ENCODE results near the gene DYDC1.

The DYDC1 gene

DNA sequence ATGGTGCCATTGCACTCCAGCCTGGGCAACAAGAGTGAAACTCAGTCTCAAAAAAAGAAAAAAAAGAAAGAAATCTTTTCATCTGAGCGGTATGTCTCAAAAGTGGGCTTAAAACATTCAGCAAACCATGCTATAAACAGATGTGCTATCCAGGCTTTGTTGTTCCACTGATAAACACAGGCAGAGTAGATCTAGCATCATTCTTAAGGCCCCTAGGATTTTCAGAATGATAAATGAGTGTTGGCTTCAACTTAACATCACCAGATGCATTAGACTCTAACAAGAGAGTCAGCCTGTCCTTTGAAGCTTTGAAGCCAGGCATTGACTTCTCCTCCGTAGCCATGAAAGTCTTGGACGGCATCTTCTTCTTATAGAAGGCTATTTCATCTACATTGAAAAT is 23.1 kb upstream of the DYDC1 start:
- H3K79me2 ChIP-seq (ENCODE audit: control insufficient read depth, low read length), result no peaks in the 10 kb centered on the region
- peaks cover 8% of the 10 kb centered on the region; the same call in 1 of the 2 replicates for H3K27me3 ChIP-seq (ENCODE audit: control insufficient read depth, low read length)
- peaks cover 4% of the 10 kb centered on the region; the same call in 1 of the 2 replicates for H3K4me1 ChIP-seq (ENCODE audit: control insufficient read depth, low read length)
- no peaks in the 10 kb centered on the region for H3K36me3 ChIP-seq (ENCODE audit: control insufficient read depth, low read length)
- no peak overlapping the region for H3K27ac ChIP-seq (ENCODE audit: low read depth, low read length)
- no peaks in the 10 kb centered on the region for H3F3A ChIP-seq (ENCODE audit: control insufficient read depth, insufficient read depth)
- no peak overlapping the region for H3K4me2 ChIP-seq (ENCODE audit: low read length)
- H4K20me1 ChIP-seq (ENCODE audit: control insufficient read depth, insufficient read depth, low read depth, low read length), result no peaks in the 10 kb centered on the region
- TF ChIP-seq, protein P1, sequence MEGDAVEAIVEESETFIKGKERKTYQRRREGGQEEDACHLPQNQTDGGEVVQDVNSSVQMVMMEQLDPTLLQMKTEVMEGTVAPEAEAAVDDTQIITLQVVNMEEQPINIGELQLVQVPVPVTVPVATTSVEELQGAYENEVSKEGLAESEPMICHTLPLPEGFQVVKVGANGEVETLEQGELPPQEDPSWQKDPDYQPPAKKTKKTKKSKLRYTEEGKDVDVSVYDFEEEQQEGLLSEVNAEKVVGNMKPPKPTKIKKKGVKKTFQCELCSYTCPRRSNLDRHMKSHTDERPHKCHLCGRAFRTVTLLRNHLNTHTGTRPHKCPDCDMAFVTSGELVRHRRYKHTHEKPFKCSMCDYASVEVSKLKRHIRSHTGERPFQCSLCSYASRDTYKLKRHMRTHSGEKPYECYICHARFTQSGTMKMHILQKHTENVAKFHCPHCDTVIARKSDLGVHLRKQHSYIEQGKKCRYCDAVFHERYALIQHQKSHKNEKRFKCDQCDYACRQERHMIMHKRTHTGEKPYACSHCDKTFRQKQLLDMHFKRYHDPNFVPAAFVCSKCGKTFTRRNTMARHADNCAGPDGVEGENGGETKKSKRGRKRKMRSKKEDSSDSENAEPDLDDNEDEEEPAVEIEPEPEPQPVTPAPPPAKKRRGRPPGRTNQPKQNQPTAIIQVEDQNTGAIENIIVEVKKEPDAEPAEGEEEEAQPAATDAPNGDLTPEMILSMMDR (IDR thresholded peaks at IDR 0.05; ENCODE audit: low read depth, low read length, poor library complexity, severe bottlenecking), result no peak
- TF ChIP-seq EZH2phosphoT487 (IDR thresholded peaks at IDR 0.05; ENCODE audit: borderline replicate concordance, low read length), result no peak
- H3K9me2 ChIP-seq (replicated peaks; ENCODE audit: control insufficient read depth, low read length), result no peaks in the 10 kb centered on the region
- no peak overlapping the region for H3K4me3 ChIP-seq (ENCODE audit: low read length)
- H3K9me3 ChIP-seq (ENCODE audit: control insufficient read depth, insufficient read depth, low read length), result no peaks in the 10 kb centered on the region

DNA sequence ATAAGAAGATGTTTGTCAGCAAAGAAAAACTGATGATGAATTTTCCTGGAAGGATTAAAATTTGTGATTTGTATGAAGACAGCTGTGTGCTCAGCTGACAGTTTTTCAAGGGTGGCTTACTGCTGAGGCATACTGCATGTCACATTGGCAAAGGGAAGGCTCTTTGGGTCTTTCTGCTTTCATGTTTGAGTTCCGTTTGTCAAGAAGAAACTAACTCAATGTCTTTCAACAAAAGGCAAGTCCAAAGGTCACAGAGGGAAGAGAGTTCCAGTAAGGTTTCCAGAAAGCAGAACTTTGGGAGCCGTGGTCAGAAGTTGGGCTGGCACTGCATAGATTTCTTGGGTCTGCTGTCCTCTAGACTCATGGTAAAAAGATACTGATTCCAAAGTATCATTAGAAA is 16.9 kb upstream of the DYDC1 start:
- Histone ChIP-seq H3K4me1 (ENCODE audit: control insufficient read depth, low read length) (peaks cover 3% of the 10 kb centered on the region; the same call in 1 of the 2 replicates), H3F3A (ENCODE audit: control insufficient read depth, insufficient read depth) (no peaks in the 10 kb centered on the region), H3K4me2 (ENCODE audit: low read length) (no peak overlapping the region), H3K9me2 (replicated peaks; ENCODE audit: control insufficient read depth, low read length) (no peaks in the 10 kb centered on the region), H3K79me2 (ENCODE audit: control insufficient read depth, low read length) (no peaks in the 10 kb centered on the region), H3K27ac (ENCODE audit: low read depth, low read length) (no peak overlapping the region), H4K20me1 (ENCODE audit: control insufficient read depth, insufficient read depth, low read depth, low read length) (no peaks in the 10 kb centered on the region), H3K36me3 (ENCODE audit: control insufficient read depth, low read length) (no peaks in the 10 kb centered on the region), H3K9me3 (ENCODE audit: control insufficient read depth, insufficient read depth, low read length) (no peaks in the 10 kb centered on the region), H3K4me3 (ENCODE audit: low read length) (no peak overlapping the region), H3K27me3 (ENCODE audit: control insufficient read depth, low read length) (peaks cover 10% of the 10 kb centered on the region)
- TF ChIP-seq EZH2phosphoT487 (IDR thresholded peaks at IDR 0.05; ENCODE audit: borderline replicate concordance, low read length), result no peak
- TF ChIP-seq, protein P1 (IDR thresholded peaks at IDR 0.05; ENCODE audit: low read depth, low read length, poor library complexity, severe bottlenecking), result no peak

DNA sequence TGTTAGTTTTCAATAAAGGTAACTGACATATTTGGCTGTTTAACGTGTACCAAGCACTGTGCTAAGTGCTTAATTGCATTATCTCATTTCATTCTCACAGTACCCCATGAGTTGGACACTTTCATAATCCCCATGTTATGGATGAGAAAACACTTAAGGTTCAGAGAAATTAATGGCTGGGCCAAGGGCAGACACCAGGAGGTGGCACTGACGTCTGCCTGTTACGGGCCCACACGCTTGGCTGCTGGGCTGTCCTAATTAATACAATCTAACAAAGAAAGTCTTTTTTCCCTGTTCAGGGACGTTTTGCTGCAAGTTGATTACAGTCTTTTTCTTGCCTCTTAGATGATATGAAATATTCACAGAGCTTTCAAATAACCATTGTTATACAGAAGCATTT is 16.1 kb upstream of the DYDC1 start:
- H3K79me2 ChIP-seq (ENCODE audit: control insufficient read depth, low read length), result no peaks in the 10 kb centered on the region
- H3K27me3 ChIP-seq (ENCODE audit: control insufficient read depth, low read length), result peaks cover 8% of the 10 kb centered on the region
- no peaks in the 10 kb centered on the region for H4K20me1 ChIP-seq (ENCODE audit: control insufficient read depth, insufficient read depth, low read depth, low read length)
- H3K27ac ChIP-seq (ENCODE audit: low read depth, low read length), result no peak overlapping the region
- no peak overlapping the region for H3K4me3 ChIP-seq (ENCODE audit: low read length)
- H3K4me1 ChIP-seq (ENCODE audit: control insufficient read depth, low read length), result no peaks in the 10 kb centered on the region
- TF ChIP-seq, protein P1 (IDR thresholded peaks at IDR 0.05; ENCODE audit: low read depth, low read length, poor library complexity, severe bottlenecking), result no peak
- no peak for TF ChIP-seq EZH2phosphoT487 (IDR thresholded peaks at IDR 0.05; ENCODE audit: borderline replicate concordance, low read length)
- H3K9me3 ChIP-seq (ENCODE audit: control insufficient read depth, insufficient read depth, low read length), result 0 out of 2 replicates have a peak, but pooled peaks cover 6% of the 10 kb centered on the region
- H3K36me3 ChIP-seq (ENCODE audit: control insufficient read depth, low read length), result no peaks in the 10 kb centered on the region
- H3K9me2 ChIP-seq (replicated peaks; ENCODE audit: control insufficient read depth, low read length), result no peaks in the 10 kb centered on the region
- no peaks in the 10 kb centered on the region for H3F3A ChIP-seq (ENCODE audit: control insufficient read depth, insufficient read depth)
- no peak overlapping the region for H3K4me2 ChIP-seq (ENCODE audit: low read length)
